CD4-positive, alpha-beta T cell treated with Interleukin-15 for 4 hours (primary cell): ENCODE data around the gene FBXO42.

Source experiments
- DNase-seq: peaks from one replicate; pipeline ENCODE4 v3.0.0-alpha.2; 2020; ENCODE audit warnings: low spot score

The FBXO42 gene

DNA sequence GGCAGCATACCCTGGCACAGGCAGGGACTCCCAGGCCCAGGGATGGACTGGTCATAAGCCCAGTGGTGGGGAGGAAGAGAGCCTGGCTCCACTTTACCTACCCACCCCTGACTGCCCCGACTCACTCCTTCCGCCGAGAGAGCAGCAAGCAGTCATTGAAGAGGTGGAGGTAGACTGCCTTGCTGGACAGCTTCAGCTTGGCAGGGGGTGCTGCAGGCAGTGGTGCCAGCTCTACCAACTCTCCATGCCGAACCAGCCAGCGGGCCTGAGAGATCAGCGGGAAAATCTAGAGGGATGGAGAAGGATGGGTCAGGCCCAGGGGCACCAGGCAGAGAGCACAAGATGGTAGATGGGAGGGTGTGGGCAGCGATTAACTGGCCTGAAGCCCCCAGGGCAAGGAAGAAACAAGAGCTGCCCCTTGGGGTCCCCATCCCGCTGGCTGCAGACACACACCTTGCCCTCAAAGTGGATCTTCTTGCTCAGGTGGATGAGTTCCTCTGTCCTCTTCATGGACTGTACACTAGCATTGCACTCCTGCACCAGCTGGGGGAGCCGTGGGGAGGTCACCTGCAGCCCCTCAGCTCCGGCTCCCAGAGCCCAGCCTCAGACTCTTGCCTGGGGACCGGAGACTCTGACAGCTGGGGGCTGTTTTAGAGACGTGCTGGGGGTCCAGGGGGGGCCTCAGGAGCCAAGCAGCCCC, 147.5 kb downstream of the FBXO42 start:
- peak; percentile 12 for DNase-seq

DNA sequence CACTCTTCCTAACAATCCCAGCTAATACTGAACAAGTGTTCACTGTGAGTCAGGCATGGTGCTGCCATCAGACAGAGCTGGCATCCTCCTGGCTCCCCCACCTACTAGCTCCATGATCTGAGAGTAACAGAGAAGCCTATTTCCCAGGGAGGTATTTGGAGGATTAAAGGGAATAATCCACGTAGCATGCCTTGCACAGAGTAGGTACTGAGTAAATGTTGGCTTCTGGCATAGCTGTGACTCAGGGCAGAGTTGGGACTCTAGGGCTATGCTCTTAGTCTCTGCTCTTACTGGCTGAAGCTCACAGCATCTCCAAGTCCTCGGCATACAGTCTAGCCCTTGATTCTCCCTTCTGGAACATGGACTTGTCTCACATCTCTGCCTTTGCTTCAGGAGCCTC, 148.1 kb downstream of the FBXO42 start:
- no peak for DNase-seq

DNA sequence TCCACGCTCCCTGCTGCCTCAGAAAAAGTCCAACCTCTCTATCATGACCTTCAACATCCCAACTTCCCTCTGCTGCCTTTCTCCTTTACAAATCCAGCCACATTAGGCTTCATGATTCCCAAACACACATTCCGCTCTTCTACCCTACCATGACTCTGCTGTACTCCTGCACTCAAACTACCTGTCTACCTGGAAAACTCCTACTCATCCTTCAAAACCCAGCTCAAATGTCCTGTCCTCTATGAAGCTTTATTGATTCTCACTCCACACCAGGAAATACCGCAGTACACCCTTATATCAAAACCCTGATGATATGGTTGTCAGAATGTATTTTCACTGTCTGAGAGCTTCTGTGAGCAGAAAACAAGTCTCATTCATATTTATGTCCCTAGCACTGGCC, 148.7 kb downstream of the FBXO42 start:
- DNase-seq, result no peak

DNA sequence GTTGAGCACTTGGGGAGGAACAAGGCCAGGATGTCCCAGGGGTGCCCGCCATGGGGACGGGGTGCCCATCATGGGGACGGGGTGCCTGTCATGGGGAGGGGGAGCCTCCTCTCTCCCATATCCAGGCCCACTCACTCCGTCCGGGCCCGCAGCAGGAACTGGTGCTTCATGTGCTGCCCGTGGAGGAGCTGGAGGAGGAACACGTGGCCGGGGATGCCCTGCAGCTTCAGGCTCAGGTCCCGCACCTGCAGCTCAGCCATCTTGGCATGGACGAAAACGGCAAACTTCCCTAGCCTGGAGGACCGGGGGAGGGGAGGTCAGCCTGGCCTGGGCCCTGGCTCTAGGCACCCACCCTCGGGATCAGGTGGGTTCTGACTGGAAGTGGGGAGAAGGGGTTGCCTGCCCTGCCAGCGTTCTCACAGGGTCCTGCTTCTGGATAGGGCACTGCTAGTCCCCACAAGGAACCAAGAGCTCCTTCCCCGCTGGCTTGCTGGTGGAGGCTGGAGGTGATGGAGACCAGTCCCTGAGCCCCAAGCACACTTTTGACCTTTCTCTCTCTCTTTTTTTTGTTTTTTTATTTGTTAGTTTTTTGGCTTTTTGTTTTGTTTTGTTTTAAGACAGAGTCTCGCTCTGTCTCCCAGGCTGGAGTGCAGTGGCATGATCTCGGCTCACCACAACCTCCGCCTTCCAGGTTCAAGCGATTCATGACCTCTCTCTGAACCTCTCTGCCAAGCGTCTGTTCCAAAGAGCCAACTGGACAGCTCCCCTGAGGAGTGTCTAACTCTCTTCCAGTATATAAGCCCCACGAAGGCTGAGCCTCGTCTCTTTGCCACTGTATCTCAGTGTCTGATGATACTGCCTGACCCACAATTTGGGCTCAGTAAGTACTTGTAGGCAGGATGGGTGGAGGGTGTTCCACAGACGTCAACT, 149.7 kb downstream of the FBXO42 start:
- no peak for DNase-seq

DNA sequence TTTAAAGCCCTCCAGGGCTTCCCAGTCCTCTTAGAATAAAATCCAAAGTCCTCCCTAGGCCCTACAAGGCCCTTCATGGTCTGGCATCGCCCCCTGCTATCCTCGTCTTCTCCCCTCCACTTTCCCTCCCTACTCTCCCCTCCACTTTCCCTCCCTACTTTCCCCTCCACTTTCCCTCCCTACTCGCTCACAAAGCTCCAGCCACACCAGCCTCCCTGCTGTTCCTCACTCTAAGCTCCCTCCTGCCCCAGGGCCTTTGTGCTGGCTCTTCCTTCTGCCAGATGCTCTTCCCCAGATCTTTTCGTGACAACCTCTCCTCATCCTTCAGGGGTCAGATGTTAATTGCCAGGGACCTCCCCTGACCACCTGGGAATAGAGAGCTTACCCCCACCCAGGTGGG, 152.6 kb downstream of the FBXO42 start:
- no peak for DNase-seq

DNA sequence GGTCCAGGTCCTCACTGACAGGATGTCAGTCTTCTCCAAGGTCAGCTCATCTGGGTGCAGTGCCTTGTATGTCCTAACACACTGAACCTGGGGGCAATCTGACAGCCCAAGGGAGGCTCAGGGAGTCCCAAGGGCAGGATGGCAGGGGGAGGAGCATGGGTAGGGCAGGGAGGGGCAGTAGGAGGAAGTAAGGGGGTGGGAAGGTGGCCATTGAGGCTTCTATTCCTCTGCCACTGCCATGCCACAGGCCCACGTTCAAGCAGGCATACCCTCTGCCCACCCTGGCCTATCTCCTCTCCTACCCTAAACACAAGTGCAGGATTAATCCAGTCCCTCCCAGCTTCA, 153.2 kb downstream of the FBXO42 start:
- no peak for DNase-seq

DNA sequence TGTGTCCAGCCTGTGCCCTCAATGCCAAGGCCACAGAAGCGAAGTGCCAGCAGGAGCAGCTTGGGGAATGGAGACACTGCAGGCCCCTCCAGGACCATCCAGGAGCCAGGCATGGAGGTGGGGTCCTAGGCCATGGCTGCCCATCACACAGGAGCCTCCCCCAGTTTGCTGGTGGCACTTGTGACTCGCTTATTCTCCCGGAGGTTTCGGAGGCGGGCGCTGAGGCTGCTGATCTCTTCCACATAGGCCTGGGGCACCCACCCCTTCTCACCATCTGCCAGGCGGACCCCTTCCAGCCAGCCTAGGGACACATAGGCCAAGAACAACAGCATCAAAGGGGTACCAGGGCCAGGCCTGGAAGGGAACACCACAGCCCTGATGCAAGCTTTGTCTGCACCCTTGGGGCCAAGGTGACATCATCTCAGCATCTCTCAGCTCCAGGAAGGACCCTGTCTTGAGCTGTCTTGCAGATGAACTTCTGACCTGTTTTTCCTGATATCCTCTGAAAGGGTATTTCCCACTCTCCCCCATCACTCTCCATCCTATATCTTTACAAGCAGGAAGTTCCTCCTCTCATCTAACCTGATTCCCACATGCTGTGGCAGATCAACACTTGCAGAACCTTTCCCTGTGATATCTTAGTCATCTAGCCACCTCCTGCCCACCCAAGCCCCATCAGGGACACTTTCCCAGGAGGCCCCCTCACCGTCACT, 153.7 kb downstream of the FBXO42 start:
- no peak for DNase-seq

DNA sequence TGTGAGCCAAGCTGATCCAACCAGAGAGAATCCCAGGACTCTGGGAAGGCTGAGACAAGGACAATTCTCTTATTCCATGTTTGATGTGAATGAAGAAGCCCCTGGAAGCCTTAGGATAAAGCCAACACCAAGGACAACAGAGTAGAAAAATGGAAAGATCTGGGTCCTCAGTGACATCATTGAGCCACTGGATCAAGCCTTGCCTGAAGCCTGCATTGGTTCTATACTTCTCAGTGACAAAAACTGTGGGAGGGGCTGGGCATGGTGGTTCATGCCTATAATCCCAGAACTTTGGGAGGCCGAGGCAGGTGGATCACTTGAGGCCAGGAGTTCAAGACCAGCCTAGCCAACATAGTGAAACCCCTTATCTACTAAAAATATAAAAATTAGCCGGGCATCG, 155.4 kb downstream of the FBXO42 start:
- no peak for DNase-seq
